ENCODE results near the gene HELZ2. TPM values are rescaled to one million over a fixed set of nuclear protein-coding genes. Genes with fewer than 3 reads are reported as not detected.

The HELZ2 gene
- total and polyA plus RNA-seq, 10 of the 15 experiments (the other 5 are each of a cell fraction or from before 2014, with no cell fraction given): 0.05 to 33.3 (median 6.2) TPM

GRCh38 chr20:63551068-63551467, 23.0 kb downstream of the HELZ2 start:
- no peak for ATAC-seq
- no peak overlapping the region for H2AFZ ChIP-seq (ENCODE audit: control insufficient read depth, low read depth, low read length)
- no TSS peak for BruUV-seq (replicated peaks)
- no peaks in the 10 kb centered on the region; a peak in 1 of 4 replicates for H3K27me3 ChIP-seq (replicated peaks in 1 of 2; ENCODE audit: control insufficient read depth in 2 of 2, insufficient read depth in 2 of 2, low read length in 1 of 2)
- H3K79me2 ChIP-seq (ENCODE audit: control insufficient read depth, insufficient read depth, low read length): no peaks in the 10 kb centered on the region
- H3K4me3 ChIP-seq: no peak overlapping the region
- no peak overlapping the region for H3K4me2 ChIP-seq (ENCODE audit: control insufficient read depth, insufficient read depth)
- H3K27ac ChIP-seq (ENCODE audit: control insufficient read depth, insufficient read depth): no peak overlapping the region
- no peaks in the 10 kb centered on the region; the same call in 1 of the 2 replicates for H4K20me1 ChIP-seq (ENCODE audit: control insufficient read depth, insufficient read depth)
- in situ Hi-C loops (cut with MboI) (no loop called here), intact Hi-C loops (cut with micrococcal nuclease; ENCODE audit: unreplicated experiment) (no loop called here)
- ChIA-PET SMC1A (ENCODE audit: uncharacterized antibody, unreplicated experiment) (interaction anchor here (3.5 kb wide), 1 partner anchor 13 kb away, joined by 16 read pairs; the partner anchor contains the start of gene PTK6), RAD21 (ENCODE audit: unreplicated experiment) (interaction anchor here (0.9 to 2.1 kb wide), 2 partner anchors 12 to 14 kb away, joined by 5 to 6 read pairs; partner anchors contain the start of gene PTK6), CTCF (interaction anchor here (2.2 kb wide), 1 partner anchor 8 kb away, joined by 9 read pairs; no protein-coding TSS in a partner anchor), POLR2A (interaction anchor here (0.6 to 2.2 kb wide), 3 partner anchors 8 to 13 kb away, joined by 3 to 11 read pairs (median 3); partner anchors contain the start of gene PTK6)
- no peaks in the 10 kb centered on the region for H3K9me3 ChIP-seq (replicated peaks; ENCODE audit: control insufficient read depth, insufficient read depth, low read length)
- no peak for FAIRE-seq
- TF ChIP-seq CHD4 (IDR thresholded peaks at IDR 0.05): no peak
- TF ChIP-seq POU2F2 (IDR thresholded peaks at IDR 0.05; ENCODE audit: borderline replicate concordance, low read depth, low read length): no peak
- TF ChIP-seq CHD2 (IDR thresholded peaks at IDR 0.05; ENCODE audit: borderline replicate concordance, low read depth, low read length): no peak
- TF ChIP-seq SUZ12 (IDR thresholded peaks at IDR 0.05; ENCODE audit: unreplicated experiment): no peak
- no peak for TF ChIP-seq RCOR1 (conservative IDR thresholded peaks at IDR 0.05; ENCODE audit: low read depth, low read length)
- TF ChIP-seq CHD1 (IDR thresholded peaks at IDR 0.05; ENCODE audit: low read depth, low read length): no peak
- no peak for TF ChIP-seq RFX5 (IDR thresholded peaks at IDR 0.05; ENCODE audit: low read depth, low read length)
- TF ChIP-seq, protein P1, sequence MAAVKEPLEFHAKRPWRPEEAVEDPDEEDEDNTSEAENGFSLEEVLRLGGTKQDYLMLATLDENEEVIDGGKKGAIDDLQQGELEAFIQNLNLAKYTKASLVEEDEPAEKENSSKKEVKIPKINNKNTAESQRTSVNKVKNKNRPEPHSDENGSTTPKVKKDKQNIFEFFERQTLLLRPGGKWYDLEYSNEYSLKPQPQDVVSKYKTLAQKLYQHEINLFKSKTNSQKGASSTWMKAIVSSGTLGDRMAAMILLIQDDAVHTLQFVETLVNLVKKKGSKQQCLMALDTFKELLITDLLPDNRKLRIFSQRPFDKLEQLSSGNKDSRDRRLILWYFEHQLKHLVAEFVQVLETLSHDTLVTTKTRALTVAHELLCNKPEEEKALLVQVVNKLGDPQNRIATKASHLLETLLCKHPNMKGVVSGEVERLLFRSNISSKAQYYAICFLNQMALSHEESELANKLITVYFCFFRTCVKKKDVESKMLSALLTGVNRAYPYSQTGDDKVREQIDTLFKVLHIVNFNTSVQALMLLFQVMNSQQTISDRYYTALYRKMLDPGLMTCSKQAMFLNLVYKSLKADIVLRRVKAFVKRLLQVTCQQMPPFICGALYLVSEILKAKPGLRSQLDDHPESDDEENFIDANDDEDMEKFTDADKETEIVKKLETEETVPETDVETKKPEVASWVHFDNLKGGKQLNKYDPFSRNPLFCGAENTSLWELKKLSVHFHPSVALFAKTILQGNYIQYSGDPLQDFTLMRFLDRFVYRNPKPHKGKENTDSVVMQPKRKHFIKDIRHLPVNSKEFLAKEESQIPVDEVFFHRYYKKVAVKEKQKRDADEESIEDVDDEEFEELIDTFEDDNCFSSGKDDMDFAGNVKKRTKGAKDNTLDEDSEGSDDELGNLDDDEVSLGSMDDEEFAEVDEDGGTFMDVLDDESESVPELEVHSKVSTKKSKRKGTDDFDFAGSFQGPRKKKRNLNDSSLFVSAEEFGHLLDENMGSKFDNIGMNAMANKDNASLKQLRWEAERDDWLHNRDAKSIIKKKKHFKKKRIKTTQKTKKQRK (IDR thresholded peaks at IDR 0.05; ENCODE audit: low read depth, low read length): no peak
- TF ChIP-seq CBX3 (IDR thresholded peaks at IDR 0.05; ENCODE audit: borderline replicate concordance, low read depth): no peak
- no peak for TF ChIP-seq PRDM15 (CRISPR knock-in tag; IDR thresholded peaks at IDR 0.05)
- no peak for TF ChIP-seq SP1 (IDR thresholded peaks at IDR 0.05; ENCODE audit: low read depth, low read length)
- no peak for TF ChIP-seq NFXL1 (IDR thresholded peaks at IDR 0.05; ENCODE audit: borderline replicate concordance)
- no peak for TF ChIP-seq IKZF2 (IDR thresholded peaks at IDR 0.05)
- H3K4me1 ChIP-seq (ENCODE audit: control insufficient read depth, insufficient read depth, low read length): peaks cover 22% of the 10 kb centered on the region
- no peak overlapping the region for H3K9ac ChIP-seq (ENCODE audit: control insufficient read depth, insufficient read depth, low read length)
- 7% methylated on average over 9 of the region's 9 CpGs for WGBS (ENCODE audit: insufficient coverage, insufficient replicate concordance, low lambda C conversion rate, missing lambda C conversion rate)
- DNase-seq (ENCODE audit: low read depth, low spot score): no peak
- H3K36me3 ChIP-seq (ENCODE audit: control insufficient read depth in 2 of 2, insufficient read depth in 2 of 2, low read length in 1 of 2): no peaks in the 10 kb centered on the region

Measured in GM12878 (cell line).